Vagina (tissue), 2 donors: Measurements from ENCODE around the gene APOL6. TPM values are rescaled to one million over a fixed set of nuclear protein-coding genes. Genes with fewer than 3 reads are reported as not detected.
"Not testable (repeated sequence)": the region's sequence is repeated elsewhere in the genome, so short reads cannot be mapped to it uniquely, and the experiment has no call there.

Experiments
- DNase-seq, 2 donors: peaks; one replicate each; pipeline ENCODE4 v3.0.0-alpha.2; 2017; ENCODE audit errors: extremely low spot score in 2 of 2
- H3K27ac ChIP-seq: fragments of 200-600 bp; sonication (generic); one replicate; pipeline ENCODE4 v1.5.1; 2019
- H3K27me3 ChIP-seq: fragments of 200-600 bp; sonication (generic); one replicate; pipeline ENCODE4 v1.5.1; 2019
- H3K36me3 ChIP-seq, 2 donors: fragments of 200-600 bp; sonication (generic); one replicate each; pipeline ENCODE4 v1.5.1; 2017 to 2019
- H3K4me1 ChIP-seq: fragments of 200-600 bp; sonication (generic); one replicate; pipeline ENCODE4 v1.5.1; 2019
- H3K4me3 ChIP-seq, 2 donors: fragments of 200-600 bp; sonication (generic); 1 replicate in 1 of 2; 2 replicates in 1 of 2; pipeline ENCODE4 v1.5.1; 2016 to 2019
- H3K9me3 ChIP-seq: fragments of 200-600 bp; sonication (generic); one replicate; pipeline ENCODE4 v1.5.1; 2019
- POLR2A ChIP-seq, 2 donors: fragments of 450-650 bp; IDR thresholded peaks; one replicate each; pipeline ENCODE4 v1.6.1; 2017; ENCODE audit warnings: antibody characterized with exemption in 2 of 2, mild to moderate bottlenecking in 2 of 2, moderate library complexity in 2 of 2
- POLR2AphosphoS5 ChIP-seq, 2 donors: sonication (generic); formaldehyde crosslinking; IDR thresholded peaks; one replicate each; pipeline ENCODE4 v1.9.0; 2017; ENCODE audit warnings: antibody characterized with exemption in 2 of 2, mild to moderate bottlenecking in 2 of 2, low read depth in 1 of 2; ENCODE audit not compliant: insufficient read depth in 1 of 2
- intact Hi-C: fragments of 100-400 bp; cut with DNase I; formaldehyde crosslinking; loops from one replicate; pipeline ENCODE4 v1.15.1; 2023
- total RNA-seq: library from RNA; depleted of rRNA; stranded (reverse); fragments of >200 nt; gene quantifications from one replicate; pipeline ENCODE4 v1.2.3, GENCODE V29; 2016
- TF ChIP-seq, protein P1 (sequence below), 3 experiments: fragments of 450-650 bp in 2 of 3; fragments of 200-600 bp in 1 of 3; sonication (generic) in 1 of 3; IDR thresholded peaks; one replicate each; pipeline ENCODE4 v1.5.1; 2017 to 2019; ENCODE audit warnings: antibody characterized with exemption in 3 of 3, mild to moderate bottlenecking in 2 of 3, moderate library complexity in 2 of 3

Gene APOL6
- total RNA-seq, 1 donor from 2014 or later: 11.5 TPM

DNA sequence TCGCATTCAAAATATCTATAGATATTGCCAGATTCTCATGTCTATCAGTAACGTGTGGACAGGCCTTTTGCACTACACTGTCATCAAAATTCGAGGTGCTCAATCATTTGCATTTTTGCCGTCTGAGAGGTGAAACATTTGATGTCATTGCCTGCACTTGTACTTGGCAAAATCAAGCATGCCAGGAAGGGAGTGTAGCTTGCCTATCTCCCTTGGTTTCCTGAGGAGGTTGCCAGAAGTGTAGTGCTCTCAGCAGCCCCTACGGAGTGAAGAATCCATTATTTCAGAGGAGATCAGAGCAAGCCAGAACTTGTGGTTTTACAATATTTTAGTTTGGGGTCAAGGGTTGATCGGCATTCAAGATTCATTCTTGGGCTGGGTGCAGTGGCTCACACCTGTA lies 39.2 kb downstream of the APOL6 start:
- Histone ChIP-seq H3K36me3 (no peaks in the 10 kb centered on the region), H3K27ac (no peak overlapping the region), H3K4me3 (no peak overlapping the region), H3K4me1 (no peaks in the 10 kb centered on the region), H3K27me3 (no peaks in the 10 kb centered on the region), H3K9me3 (no peaks in the 10 kb centered on the region)
- TF ChIP-seq, protein P1, sequence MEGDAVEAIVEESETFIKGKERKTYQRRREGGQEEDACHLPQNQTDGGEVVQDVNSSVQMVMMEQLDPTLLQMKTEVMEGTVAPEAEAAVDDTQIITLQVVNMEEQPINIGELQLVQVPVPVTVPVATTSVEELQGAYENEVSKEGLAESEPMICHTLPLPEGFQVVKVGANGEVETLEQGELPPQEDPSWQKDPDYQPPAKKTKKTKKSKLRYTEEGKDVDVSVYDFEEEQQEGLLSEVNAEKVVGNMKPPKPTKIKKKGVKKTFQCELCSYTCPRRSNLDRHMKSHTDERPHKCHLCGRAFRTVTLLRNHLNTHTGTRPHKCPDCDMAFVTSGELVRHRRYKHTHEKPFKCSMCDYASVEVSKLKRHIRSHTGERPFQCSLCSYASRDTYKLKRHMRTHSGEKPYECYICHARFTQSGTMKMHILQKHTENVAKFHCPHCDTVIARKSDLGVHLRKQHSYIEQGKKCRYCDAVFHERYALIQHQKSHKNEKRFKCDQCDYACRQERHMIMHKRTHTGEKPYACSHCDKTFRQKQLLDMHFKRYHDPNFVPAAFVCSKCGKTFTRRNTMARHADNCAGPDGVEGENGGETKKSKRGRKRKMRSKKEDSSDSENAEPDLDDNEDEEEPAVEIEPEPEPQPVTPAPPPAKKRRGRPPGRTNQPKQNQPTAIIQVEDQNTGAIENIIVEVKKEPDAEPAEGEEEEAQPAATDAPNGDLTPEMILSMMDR (IDR thresholded peaks at IDR 0.05): no peak
- TF ChIP-seq POLR2AphosphoS5 (IDR thresholded peaks at IDR 0.05; ENCODE audit: insufficient read depth in 1 of 2, low read depth in 1 of 2) (no peak), POLR2A (IDR thresholded peaks at IDR 0.05) (no peak)
- intact Hi-C loops: no loop called here
- no peak for DNase-seq

DNA sequence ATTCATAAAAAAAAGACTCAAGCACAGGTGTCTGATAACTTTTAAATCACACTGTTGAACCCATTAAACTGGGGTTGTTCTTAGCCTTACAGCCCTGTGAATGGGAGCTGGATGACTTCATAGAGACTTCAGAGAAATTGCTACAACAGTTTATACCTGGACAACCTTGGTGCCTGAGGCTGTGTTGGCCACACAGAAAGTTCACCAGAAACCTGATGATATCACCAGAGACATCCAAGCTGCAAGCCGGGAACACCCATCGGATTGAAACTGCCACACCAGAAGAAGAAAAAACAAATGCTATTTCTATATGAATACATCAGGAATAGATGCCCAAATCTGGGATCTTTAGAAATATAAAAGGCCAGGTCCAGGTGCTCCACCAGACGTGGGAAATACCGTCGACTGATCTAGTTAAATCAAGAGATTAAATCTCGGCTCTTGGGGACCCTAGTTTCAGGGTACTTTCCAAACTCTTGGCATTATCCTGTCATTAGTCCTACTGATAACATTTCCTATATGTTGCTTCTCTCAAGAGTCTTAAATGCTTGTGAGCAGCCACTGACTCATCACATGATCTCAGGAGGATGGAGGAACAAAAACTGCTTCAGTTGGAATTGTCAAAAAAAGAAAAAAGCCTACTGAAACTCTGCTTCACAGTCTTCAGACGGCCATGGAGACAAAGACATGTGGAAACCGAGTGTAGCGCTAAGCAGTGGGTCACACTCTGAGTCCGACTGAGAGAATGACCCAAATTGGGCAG lies 40.8 kb downstream of the APOL6 start:
- no peaks in the 10 kb centered on the region for H3K9me3 ChIP-seq
- intact Hi-C loops: no loop called here
- H3K27me3 ChIP-seq: no peaks in the 10 kb centered on the region
- no peak overlapping the region for H3K27ac ChIP-seq
- no peaks in the 10 kb centered on the region for H3K36me3 ChIP-seq
- DNase-seq: no peak
- H3K4me1 ChIP-seq: no peaks in the 10 kb centered on the region
- H3K4me3 ChIP-seq: no peak overlapping the region
- TF ChIP-seq POLR2AphosphoS5 (IDR thresholded peaks at IDR 0.05; ENCODE audit: insufficient read depth in 1 of 2, low read depth in 1 of 2): no peak
- TF ChIP-seq, protein P1 (IDR thresholded peaks at IDR 0.05): no peak
- TF ChIP-seq POLR2A (IDR thresholded peaks at IDR 0.05): no peak

DNA sequence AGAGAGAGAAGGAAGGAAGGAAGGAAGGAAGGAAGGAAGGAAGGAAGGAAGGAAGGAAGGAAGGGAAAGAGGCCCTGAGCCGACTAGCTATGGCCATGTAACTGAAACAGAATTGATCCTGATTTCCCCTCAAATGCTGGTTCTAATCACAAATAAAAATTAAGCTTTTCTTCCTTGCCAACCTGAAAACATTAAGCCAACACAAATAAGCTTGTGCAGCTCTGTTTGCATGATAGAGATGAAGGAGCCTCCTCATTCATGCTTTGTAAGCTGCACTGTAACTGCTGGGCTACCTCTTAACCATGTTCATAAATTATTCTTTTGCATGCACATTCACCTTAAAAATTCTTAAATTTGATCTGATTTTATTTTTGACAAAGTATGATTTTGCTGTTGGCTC lies 41.8 kb downstream of the APOL6 start:
- no peak overlapping the region for H3K27ac ChIP-seq
- H3K4me1 ChIP-seq: no peaks in the 10 kb centered on the region
- DNase-seq: no peak
- H3K36me3 ChIP-seq: no peaks in the 10 kb centered on the region
- no peaks in the 10 kb centered on the region for H3K27me3 ChIP-seq
- no peak for TF ChIP-seq POLR2A (IDR thresholded peaks at IDR 0.05)
- TF ChIP-seq POLR2AphosphoS5 (IDR thresholded peaks at IDR 0.05; ENCODE audit: insufficient read depth in 1 of 2, low read depth in 1 of 2): no peak
- TF ChIP-seq, protein P1 (IDR thresholded peaks at IDR 0.05): no peak
- intact Hi-C loops: no loop called here
- H3K9me3 ChIP-seq: no peaks in the 10 kb centered on the region
- H3K4me3 ChIP-seq: no peak overlapping the region

DNA sequence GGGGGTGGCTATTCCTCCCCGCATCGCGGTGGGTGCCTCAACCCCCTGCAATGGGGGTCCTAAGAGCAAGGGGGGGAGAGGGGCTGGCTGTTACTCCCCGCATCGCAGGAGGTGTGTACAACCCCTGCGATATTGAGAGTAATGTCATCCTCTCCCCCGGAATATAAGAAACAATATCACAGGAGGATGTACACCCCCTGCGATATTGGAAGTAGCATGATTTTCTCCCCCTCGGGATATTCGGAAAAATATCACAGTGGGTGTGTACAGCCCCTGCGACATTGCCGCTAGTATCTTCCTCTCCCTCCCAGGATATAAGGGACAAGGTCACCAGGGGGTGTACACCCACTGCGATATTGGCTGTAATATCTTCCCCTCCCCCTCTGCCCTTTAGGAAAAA lies 47.0 kb downstream of the APOL6 start:
- Histone ChIP-seq H3K36me3 (no peaks in the 10 kb centered on the region), H3K27me3 (no peaks in the 10 kb centered on the region), H3K9me3 (no peaks in the 10 kb centered on the region), H3K4me3 (no peak overlapping the region), H3K27ac (no peak overlapping the region), H3K4me1 (no peaks in the 10 kb centered on the region)
- DNase-seq: no peak
- TF ChIP-seq POLR2A (IDR thresholded peaks at IDR 0.05) (no peak), POLR2AphosphoS5 (IDR thresholded peaks at IDR 0.05; ENCODE audit: insufficient read depth in 1 of 2, low read depth in 1 of 2) (no peak)
- TF ChIP-seq, protein P1 (IDR thresholded peaks at IDR 0.05): no peak
- intact Hi-C loops: no loop called here

DNA sequence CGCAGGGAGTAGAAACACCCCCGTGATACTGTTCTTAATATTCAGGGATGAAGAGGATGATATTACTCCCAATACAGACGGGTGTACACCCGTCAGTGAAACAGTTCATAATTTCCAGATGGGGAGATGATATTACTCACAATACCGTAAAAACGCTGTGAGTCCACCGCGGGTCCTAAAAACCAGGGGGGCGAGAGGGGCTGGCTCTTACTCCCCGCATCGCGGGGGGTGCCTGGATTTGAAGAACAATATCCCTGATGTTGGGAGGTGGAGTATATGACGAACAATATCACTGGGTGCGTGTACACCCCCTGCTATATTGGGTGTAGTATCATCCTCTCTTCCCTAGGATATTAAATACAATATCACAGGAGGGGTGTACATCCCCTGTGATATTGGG lies 48.9 kb downstream of the APOL6 start:
- DNase-seq: no peak
- H3K4me1 ChIP-seq: no peaks in the 10 kb centered on the region
- intact Hi-C loops: no loop called here
- H3K27ac ChIP-seq: no peak overlapping the region
- no peaks in the 10 kb centered on the region for H3K27me3 ChIP-seq
- no peaks in the 10 kb centered on the region for H3K36me3 ChIP-seq
- TF ChIP-seq, protein P1 (IDR thresholded peaks at IDR 0.05): no peak
- TF ChIP-seq POLR2A (IDR thresholded peaks at IDR 0.05) (no peak), POLR2AphosphoS5 (IDR thresholded peaks at IDR 0.05; ENCODE audit: insufficient read depth in 1 of 2, low read depth in 1 of 2) (no peak)
- H3K4me3 ChIP-seq: no peak overlapping the region
- H3K9me3 ChIP-seq: no peaks in the 10 kb centered on the region

DNA sequence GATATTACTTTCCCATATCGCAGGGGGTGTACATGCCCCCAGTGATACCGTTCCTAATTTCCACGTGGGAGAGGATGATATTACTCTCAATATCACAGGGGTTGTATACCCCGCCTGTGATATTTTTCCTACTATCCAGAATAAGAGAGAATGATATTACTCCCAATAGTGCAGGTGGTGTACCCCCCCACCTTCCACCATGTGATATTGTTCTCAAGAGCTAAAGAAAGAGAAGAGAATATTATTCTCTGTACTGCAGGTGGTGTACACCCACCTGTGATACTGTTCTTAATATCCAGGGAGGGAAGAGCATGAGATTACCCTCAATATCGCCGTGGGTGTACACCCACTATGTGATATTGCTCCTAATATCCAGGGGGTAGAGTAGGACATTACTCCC lies 51.6 kb downstream of the APOL6 start:
- H3K4me3 ChIP-seq, H3K9me3 ChIP-seq, H3K4me1 ChIP-seq, intact Hi-C loops, DNase-seq, H3K36me3 ChIP-seq, H3K27ac ChIP-seq, H3K27me3 ChIP-seq: not testable (repeated sequence)
